GM21367 (cell line): Measurements from ENCODE around the gene TEX19.
"Not testable (repeated sequence)": the region's sequence is repeated elsewhere in the genome, so short reads cannot be mapped to it uniquely, and the experiment has no call there.

Experiments
- ATAC-seq: cut with Tn5 transposase; IDR thresholded peaks from one replicate; pipeline ENCODE4 v1.9.1; 2021; ENCODE audit not compliant: unreplicated experiment

The TEX19 gene

GRCh38 chr17:82334204-82334621, 24.8 kb upstream of the TEX19 start:
- no peak for ATAC-seq

GRCh38 chr17:82334622-82335394, 24.2 kb upstream of the TEX19 start:
- ATAC-seq, result no peak

GRCh38 chr17:82338858-82339633, 20.0 kb upstream of the TEX19 start:
- no peak for ATAC-seq

GRCh38 chr17:82339634-82340580, 19.1 kb upstream of the TEX19 start:
- no peak for ATAC-seq

GRCh38 chr17:82342361-82343079, 16.5 kb upstream of the TEX19 start:
- no peak for ATAC-seq

- no peak for ATAC-seq
Observed at GRCh38 chr17:82343560-82343959, 15.5 kb upstream of the TEX19 start.

GRCh38 chr17:82344175-82344907, 14.7 kb upstream of the TEX19 start:
- ATAC-seq, result no peak

- ATAC-seq, result no peak
Observed at GRCh38 chr17:82345151-82345976, 13.7 kb upstream of the TEX19 start.

- no peak for ATAC-seq
Observed at GRCh38 chr17:82346342-82347300, 12.4 kb upstream of the TEX19 start.

- ATAC-seq, result not testable (repeated sequence)
Observed at GRCh38 chr17:82347994-82348393, 11.1 kb upstream of the TEX19 start.

- no peak for ATAC-seq
Observed at GRCh38 chr17:82348434-82348833, 10.6 kb upstream of the TEX19 start.

GRCh38 chr17:82348866-82349265, 10.2 kb upstream of the TEX19 start:
- no peak for ATAC-seq

- no peak for ATAC-seq
Observed at GRCh38 chr17:82349287-82349701, 9.8 kb upstream of the TEX19 start.

GRCh38 chr17:82350182-82351030, 8.6 kb upstream of the TEX19 start:
- ATAC-seq, result no peak

- ATAC-seq, result no peak
Observed at GRCh38 chr17:82351254-82351712, 7.8 kb upstream of the TEX19 start.

GRCh38 chr17:82351713-82352488, 7.1 kb upstream of the TEX19 start:
- no peak for ATAC-seq
